Effector CD8-positive, alpha-beta T cell (primary cell): ENCODE measurements around the gene FAM131A.

Source experiments
- DNase-seq: peaks from one replicate; lab custom pipeline; 2025; lab: John Stamatoyannopoulos, UW

Gene FAM131A

DNA sequence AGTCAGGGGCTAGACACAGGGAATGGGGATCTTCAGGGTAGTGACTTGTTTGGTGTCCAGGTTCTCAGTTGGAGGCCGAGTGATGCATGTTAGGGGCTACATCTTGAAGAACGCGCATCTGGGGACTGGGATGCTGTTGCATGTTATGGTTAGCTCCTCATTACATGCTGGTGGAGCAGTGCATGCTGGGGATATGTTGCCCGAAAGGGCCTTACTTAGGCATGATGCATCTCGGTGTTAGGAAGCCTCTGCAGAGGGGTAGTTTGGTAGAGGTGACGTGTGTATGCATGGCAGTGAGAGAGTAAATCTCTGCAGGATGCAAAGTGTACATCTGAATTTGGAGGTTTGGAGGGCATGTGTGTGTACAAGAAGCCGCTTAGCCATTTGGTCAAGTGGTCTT lies 20.6 kb upstream of the FAM131A start:
- no peak for DNase-seq

DNA sequence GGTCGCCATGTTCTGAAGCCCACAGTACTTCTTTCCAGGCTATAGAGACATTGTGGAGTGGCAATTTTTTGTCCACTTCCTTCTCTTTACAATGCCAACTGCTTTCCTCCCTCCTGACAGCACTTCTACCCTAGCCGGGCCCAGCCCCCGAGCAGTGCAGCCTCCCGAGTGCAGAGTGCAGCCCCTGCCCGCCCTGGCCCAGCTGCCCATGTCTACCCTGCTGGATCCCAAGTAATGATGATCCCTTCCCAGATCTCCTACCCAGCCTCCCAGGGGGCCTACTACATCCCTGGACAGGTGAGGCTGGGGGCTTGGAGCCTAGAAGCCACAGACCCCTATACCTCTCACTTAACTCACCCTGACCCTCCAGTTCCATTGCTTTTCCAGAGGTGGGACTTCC lies 20.2 kb upstream of the FAM131A start:
- DNase-seq: no peak

DNA sequence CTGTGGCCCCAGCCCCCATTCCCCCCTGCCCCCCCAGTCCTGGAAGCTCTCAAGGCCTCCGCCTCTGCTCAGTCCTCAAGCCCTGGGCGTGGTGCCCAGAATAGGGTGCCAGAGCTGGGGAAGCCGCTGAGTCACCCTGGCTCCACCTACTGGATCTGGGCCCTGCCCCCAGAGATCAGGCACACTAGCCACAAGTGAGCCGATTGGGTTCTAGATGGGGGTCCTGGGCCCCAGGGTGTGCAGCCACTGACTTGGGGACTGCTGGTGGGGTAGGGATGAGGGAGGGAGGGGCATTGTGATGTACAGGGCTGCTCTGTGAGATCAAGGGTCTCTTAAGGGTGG lies 17.3 kb upstream of the FAM131A start:
- DNase-seq: no peak

DNA sequence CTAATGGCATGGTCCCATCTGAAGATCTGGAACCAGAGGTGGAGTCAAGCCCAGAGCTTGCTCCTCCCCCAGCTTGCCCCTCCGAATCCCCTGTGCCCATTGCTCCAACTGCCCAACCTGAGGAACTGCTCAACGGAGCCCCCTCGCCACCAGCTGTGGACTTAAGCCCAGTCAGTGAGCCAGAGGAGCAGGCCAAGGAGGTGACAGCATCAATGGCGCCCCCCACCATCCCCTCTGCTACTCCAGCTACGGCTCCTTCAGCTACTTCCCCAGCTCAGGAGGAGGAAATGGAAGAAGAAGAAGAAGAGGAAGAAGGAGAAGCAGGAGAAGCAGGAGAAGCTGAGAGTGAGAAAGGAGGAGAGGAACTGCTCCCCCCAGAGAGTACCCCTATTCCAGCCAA lies 15.7 kb upstream of the FAM131A start:
- no peak for DNase-seq

DNA sequence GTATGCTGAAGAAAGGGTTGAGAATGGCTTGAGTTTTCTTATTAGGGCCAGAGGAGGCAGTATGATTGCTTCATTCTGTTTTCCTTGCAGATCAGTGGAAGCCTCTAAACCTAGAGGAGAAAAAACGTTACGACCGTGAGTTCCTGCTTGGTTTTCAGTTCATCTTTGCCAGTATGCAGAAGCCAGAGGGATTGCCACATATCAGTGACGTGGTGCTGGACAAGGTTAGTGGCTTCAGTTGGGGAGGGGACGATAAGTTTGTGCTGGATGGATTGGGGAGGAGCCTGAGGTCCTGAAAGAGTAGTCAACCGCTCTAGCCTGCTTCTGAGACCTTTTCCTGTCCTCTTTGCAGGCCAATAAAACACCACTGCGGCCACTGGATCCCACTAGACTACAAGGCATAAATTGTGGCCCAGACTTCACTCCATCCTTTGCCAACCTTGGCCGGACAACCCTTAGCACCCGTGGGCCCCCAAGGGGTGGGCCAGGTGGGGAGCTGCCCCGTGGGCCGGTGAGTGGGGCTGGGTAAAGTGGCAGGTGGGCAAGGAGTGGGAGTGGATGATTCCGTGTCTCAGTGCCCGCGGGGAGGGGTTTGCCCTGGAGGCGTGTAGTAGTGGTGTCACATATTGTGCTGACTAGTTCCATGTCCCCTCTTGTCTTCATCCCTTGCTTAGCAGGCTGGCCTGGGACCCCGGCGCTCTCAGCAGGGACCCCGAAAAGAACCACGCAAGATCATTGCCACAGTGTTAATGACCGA lies 14.5 kb upstream of the FAM131A start:
- no peak for DNase-seq

DNA sequence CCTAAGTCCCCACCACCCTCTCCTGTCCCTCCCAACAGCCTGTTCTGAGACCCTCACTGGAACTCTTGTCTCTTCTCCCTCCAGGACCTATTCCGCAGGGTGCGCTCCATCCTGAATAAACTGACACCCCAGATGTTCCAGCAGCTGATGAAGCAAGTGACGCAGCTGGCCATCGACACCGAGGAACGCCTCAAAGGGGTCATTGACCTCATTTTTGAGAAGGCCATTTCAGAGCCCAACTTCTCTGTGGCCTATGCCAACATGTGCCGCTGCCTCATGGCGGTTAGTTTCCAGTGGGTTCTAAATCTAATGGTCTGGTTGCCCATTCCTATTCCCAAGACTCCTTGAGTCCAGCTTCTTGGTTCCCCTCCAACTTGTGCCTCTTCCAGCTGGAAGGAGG lies 13.7 kb upstream of the FAM131A start:
- DNase-seq: no peak

DNA sequence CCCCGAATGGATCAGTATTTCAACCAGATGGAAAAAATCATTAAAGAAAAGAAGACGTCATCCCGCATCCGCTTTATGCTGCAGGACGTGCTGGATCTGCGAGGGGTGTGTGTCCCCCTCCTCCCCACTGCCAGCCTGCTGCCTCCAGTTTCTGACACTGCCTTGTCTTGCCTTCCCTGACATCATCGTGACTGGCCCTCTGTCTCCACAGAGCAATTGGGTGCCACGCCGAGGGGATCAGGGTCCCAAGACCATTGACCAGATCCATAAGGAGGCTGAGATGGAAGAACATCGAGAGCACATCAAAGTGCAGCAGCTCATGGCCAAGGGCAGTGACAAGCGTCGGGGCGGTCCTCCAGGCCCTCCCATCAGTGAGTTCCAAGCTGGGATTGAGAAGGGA lies 12.1 kb upstream of the FAM131A start:
- DNase-seq: no peak

DNA sequence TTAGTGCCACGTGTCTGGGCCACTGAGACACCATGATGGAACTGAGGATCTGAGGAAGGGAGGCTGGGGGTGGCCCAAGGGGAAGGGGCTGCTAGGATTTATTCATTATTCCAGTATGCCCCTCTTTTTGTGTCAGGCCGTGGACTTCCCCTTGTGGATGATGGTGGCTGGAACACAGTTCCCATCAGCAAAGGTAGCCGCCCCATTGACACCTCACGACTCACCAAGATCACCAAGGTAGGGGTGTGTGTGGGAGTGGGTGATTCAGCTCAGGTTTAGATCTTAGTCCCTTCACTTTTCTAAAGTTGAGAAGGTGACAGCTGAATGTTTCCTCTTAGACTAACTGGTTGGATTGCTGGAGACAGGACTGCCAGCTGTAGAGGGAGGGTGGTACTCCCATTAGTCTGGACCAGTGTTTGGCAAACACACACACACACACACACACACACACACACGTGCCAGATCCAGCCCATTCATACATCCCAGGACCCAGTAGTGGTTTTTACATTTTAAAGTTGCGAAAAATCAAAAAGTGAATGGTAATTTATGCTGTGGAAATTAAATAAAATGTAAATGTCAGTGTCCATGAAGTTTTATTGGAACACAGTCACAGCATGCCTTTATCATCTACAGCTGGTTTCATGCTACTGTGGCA lies 11.6 kb upstream of the FAM131A start:
- DNase-seq: no peak

DNA sequence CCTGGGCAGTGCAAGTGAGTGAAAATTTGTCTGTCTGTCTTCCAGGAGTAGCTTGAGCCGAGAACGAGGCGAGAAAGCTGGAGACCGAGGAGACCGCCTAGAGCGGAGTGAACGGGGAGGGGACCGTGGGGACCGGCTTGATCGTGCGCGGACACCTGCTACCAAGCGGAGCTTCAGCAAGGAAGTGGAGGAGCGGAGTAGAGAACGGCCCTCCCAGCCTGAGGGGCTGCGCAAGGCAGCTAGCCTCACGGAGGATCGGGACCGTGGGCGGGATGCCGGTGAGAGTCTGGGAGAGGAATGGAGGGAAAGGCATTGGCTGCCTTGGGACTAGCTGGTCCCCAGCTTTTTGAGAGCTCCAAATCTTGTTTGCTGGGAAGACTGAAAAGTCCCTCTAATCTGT lies 10.2 kb upstream of the FAM131A start:
- DNase-seq: no peak

DNA sequence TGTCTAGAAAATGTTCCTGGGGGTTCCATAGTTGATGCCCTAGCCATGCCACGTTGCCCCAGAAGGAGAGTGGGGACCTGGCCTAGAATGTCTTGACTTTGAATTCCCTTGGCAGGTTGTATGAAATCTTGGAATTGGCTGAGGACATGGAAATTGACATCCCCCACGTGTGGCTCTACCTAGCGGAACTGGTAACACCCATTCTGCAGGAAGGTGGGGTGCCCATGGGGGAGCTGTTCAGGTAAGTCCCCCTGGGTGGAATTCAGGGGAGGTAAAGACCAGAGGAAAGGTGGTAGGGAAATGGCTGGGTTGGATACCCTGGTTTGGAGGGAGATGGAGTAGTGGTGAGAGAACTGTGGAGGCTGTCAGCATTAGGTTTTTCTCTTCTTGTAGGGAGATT lies 8.9 kb upstream of the FAM131A start:
- DNase-seq: no peak

DNA sequence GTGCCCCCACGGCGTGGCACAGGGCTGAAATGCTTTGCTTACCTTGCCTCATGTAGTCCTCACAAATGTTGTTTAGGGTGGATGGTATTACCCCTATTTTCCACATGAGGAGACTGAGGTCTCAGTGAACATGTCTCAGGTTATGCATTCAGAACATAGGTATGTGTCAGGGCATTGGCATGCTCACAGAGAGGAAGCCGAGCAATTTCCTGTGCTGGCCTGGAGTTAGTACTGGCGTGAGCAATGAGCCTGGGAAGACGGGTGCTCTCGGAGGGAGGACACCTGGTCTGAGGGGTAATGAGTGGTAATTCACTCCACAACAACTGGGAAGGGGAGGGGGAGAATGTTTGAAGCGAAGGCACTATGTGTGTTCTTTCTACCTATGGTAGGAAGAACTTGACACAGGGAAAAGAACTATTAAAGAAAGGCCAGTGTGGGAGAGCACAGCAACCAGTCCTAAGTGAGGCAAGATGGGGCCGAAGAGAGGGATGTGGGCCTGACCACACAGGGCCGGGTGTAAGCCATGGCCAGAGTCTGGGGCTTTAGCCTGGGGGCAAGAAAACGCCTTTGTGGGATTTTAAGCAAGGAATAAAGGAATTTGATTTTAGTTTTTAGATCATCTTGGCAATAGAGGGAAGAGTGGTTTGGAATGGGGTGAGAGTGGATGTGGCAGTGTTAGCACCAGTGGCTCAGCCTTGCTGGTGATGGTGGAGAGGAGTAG lies 4.9 kb upstream of the FAM131A start:
- DNase-seq: no peak

DNA sequence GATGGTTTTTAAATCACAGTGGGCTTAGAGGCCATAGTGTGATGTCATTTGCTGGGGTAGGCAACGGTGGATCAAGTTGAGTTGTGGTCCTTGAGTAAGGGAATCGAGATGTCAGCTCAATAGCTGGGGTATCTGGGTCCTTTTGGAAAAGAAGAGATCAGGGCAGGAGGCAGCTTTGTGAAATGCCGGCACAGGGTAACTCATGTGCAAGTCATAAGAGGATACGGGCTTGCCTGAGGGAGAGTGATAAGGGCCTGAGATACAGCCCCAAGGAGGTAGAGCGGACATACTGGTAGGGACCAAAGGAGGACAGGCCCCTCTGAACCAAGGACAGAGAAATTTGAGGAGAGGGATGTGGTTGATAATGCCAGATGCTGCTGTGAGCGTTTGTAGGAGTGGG lies 4.2 kb upstream of the FAM131A start:
- DNase-seq: no peak

DNA sequence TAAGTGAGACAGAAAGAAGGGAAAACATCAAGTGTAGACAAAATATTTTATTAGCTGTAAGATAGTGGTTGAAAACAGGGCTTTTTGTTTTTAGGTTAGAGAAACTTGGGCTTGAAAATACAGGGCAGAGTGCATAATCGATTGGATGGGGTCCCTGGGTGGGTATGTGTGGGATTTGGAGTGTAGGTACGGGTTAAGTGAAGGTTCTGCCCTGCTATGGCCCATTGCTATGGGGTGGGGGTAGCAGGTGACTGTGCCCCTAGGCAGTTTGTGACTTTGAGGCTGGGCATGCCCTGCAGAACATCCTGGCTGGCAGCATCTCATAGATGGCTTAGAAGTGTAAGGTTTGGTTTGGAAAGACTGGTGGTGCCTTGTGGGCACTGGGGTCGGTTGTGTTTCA lies 3.7 kb upstream of the FAM131A start:
- DNase-seq: no peak

DNA sequence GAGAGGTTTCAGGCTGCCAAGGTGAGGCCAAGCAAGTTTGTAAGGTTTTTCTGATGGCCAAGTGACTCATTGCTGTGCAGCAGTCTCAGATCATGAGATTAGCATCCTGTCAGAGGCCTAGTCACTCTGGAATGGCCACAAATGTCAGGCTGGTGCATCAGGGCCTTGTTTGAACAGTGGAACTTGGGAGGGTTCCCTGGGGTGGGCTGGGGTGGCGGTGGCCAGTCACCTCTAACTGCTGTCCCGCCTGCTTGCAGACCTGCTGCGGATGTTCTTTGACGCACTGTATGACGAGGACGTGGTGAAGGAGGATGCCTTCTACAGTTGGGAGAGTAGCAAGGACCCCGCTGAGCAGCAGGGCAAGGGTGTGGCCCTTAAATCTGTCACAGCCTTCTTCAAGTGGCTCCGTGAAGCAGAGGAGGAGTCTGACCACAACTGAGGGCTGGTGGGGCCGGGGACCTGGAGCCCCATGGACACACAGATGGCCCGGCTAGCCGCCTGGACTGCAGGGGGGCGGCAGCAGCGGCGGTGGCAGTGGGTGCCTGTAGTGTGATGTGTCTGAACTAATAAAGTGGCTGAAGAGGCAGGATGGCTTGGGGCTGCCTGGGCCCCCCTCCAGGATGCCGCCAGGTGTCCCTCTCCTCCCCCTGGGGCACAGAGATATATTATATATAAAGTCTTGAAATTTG lies 2.8 kb upstream of the FAM131A start:
- DNase-seq: no peak

DNA sequence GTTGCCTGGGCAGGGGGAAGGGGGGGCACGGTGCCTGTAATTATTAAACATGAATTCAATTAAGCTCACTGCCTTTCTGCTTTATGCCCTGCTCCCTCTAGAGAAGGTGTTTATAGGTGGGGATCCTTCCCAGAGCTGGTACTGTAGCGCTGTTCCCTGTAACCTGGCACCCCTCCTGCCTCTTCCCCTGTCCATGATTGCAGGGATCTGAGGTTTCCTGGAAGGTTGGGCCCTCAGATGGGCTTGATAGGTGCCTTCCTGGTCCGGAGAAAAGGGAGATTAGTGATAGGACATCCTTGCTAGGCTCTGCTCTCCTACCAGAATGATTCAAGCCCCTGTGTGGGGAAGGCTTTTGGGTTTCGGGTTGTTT lies 2.1 kb upstream of the FAM131A start:
- DNase-seq: no peak

DNA sequence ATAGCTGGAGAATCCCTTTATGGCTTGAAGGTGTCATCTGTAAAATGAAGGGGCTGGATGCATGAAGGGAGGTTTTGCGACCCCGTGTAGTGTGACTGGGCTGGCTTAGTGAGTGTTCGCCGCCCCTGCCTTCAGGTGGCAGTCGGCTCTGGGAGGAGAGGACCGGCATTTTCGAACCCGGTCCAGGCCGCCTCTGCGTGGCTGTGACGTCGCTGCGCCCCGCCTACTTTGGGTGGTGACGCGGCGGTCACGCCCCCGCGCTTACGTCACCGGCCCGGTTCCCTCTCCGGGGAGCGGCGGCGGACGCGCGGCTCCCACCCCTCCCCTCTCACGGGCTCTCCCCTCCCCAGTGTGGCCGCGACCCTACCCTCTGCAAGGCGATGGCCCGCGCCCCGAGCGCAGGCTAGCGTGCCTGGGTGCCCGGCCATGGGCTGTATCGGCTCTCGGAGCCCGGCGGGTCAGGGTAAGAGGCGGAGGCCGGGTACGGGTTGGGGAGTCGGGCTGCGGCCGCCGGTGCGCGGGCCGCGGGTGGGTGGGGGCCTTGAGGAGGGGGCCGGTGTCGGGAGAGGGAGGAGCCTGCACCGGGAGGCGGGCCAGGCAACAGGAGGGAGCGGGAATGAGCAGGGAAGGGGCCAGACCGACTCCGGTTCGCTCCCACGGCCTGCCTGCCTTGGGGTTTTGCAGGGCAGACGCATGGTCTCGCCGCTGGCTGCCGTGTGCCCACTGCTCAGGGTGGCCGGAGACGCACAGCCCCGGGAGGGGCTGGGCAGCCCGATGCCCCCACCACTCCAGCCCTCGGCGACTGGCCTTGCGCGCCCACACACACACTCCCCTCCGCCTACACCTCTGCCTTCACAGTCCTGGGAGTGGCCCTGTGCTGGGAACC lies 1.5 kb upstream of the FAM131A start:
- DNase-seq: peak; percentile 77

DNA sequence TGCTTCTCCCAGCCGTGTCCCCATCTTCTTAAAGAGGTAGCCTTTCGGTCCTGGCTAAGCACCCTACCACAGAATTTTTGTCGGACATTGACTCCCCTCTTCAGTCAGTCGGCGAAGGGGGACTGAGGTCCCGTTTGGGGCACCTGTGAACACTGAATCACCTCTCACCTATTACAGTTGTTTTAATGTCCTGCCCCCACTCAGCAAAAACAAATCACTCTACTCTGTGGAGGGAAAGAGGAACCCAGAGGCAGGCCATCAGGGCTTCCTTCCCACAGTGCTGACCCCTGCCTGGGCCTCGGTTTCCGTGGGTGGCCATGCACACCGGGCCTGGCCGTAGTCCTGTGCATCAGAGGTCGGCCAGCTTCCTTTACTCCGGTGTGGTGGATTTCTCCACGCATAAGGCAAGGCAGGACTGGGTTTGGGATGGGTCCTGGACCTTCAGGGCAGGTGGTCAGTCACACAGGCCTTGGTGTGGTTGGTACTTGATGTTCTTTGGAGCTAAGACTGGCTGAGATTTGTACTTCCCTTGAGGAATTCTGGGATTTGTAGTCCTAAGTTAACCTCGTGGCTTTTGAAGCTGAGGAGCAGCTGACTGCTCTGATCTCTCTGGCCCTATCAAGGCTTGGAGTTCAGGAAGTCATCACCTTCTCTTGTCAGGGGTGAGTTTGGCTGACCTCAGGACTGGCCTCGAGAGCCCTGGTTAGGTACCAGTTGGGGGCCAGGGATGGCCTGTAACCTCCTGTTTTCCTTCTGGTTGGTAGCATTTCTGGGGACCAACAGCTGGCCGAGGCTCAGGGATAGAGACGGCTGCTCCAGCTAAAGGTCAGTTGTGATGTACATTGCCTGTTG lies 627 bp upstream of the FAM131A start:
- DNase-seq: no peak

DNA sequence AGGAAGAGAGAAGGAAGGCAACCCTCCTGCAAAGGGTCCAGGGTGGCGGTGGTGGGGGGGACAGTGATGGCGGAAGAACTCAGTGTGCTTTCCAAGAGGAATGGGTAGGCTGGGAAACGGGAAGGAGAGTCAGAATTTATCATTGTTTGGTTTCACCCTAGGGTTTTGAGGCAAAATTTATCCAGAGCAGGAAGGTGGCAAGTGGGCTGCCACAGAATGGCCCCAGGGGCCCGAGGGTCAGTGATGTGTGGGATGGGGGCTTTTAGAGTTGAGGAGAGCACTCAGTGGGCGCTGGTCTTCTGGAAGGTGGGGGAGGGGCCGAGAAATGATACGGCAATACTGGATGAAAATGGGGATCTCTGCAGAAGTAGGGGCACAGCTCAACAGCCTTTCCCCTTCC lies 581 bp downstream of the FAM131A start:
- DNase-seq: no peak

DNA sequence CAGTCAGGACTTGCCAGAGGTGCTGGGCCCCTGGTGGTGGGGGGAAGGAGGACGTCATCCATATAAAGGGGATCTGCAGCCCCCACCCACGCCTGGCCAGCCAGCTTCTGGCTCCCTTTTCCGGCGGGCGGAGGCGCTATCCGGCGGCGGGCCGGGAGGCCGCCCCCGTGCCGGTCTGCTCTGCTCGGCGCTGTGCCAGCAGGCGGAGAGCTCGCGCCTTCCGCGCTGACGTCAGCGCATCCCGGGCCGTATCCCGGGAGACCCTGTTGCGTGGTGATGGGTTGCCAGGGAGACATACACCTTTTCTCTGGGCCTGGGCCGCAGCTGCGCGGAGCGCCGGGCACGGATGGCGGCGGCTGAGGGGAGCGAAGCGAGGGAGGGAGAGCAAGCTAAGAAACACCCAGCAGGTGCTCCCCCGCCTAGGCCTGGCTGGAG lies 1.1 kb downstream of the FAM131A start:
- peak; percentile 16 for DNase-seq

DNA sequence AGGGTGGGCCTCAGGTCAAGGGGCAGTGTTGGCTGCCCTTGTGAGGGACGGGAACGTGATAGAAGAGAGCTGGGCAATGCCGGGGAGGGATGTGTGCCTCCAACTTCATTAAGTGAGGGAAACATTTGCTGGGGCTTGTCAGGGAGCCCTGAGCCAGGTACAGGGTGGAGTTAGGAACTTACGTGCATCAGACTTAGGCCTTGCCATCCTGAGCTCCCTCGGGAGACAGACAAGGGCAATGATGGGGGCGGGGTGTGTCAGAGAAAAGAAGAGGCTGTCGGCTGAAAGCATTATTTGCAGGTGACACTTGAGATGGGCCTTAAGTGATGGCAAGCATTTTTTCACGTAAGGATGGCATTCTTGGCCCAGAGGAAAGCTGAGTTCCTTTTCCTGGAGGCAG lies 1.6 kb downstream of the FAM131A start:
- DNase-seq: no peak
